DMS53 treated with DMSO at 0.1 percent for 48 hours (cell line): Measurements from ENCODE around the gene SNX6.
"Not testable (repeated sequence)": the region's sequence is repeated elsewhere in the genome, so short reads cannot be mapped to it uniquely, and the experiment has no call there.

Source experiments
- DNase-seq: peaks from one replicate; lab custom pipeline; 2025; ENCODE audit not compliant: unreplicated experiment; lab: John Stamatoyannopoulos, UW

The SNX6 gene

GRCh38 chr14:34569750-34570149, 60.2 kb downstream of the SNX6 start:
- DNase-seq, result no peak

GRCh38 chr14:34568803-34569202, 61.1 kb downstream of the SNX6 start:
- DNase-seq, result no peak

- DNase-seq, result no peak
Measured at GRCh38 chr14:34562776-34563150, 67.2 kb downstream of the SNX6 start.

GRCh38 chr14:34562037-34562775, 67.7 kb downstream of the SNX6 start:
- DNase-seq, result not testable (repeated sequence)

- not testable (repeated sequence) for DNase-seq
Measured at GRCh38 chr14:34556498-34556829, 73.5 kb downstream of the SNX6 start.

GRCh38 chr14:34555583-34556497, 74.1 kb downstream of the SNX6 start:
- DNase-seq, result not testable (repeated sequence)

- DNase-seq, result no peak
Measured at GRCh38 chr14:34554540-34555250, 75.3 kb downstream of the SNX6 start.

GRCh38 chr14:34549276-34549966, 80.5 kb downstream of the SNX6 start:
- DNase-seq, result not testable (repeated sequence)

GRCh38 chr14:34548472-34548981, 81.4 kb downstream of the SNX6 start:
- DNase-seq, result no peak

GRCh38 chr14:34547136-34547520, 82.8 kb downstream of the SNX6 start:
- not testable (repeated sequence) for DNase-seq

- DNase-seq, result not testable (repeated sequence)
Measured at GRCh38 chr14:34546272-34547135, 83.4 kb downstream of the SNX6 start.

- DNase-seq, result not testable (repeated sequence)
Measured at GRCh38 chr14:34540181-34541059, 89.5 kb downstream of the SNX6 start.

- no peak for DNase-seq
Measured at GRCh38 chr14:34539407-34540180, 90.4 kb downstream of the SNX6 start, which contains the start of gene EAPP. Gene EAPP (minus strand): TSS chr14:34539701. CDS start chr14:34539628, 73 bp downstream.

GRCh38 chr14:34538871-34539406, 91.0 kb downstream of the SNX6 start:
- DNase-seq, result no peak

- not testable (repeated sequence) for DNase-seq
Measured at GRCh38 chr14:34538096-34538495, 91.9 kb downstream of the SNX6 start.

GRCh38 chr14:34537677-34538009, 92.3 kb downstream of the SNX6 start:
- no peak for DNase-seq

GRCh38 chr14:34536951-34537676, 92.8 kb downstream of the SNX6 start:
- DNase-seq, result no peak
